PC-3 (cell line): ENCODE data around the gene UBL4A. TPM values are rescaled to one million over a fixed set of nuclear protein-coding genes. Genes with fewer than 3 reads are reported as not detected.

Source experiments
- ATAC-seq: fragments of 200-7000 bp; cut with Tn5 transposase; 2 replicates; pipeline ENCODE4 v1.9.1; 2020; ENCODE audit warnings: mild to moderate bottlenecking, moderate library complexity
- BruUV-seq: library from RNA; stranded (reverse); fragments of 400-500 nt; replicated peaks from 2 replicates; lab custom pipeline; 2021; lab: Mats Ljungman, UMichigan
- CTCF ChIA-PET: fragments of 300-600 bp; sonication (Branson Sonifier 250); formaldehyde crosslinking; loops from one replicate; lab custom pipeline; 2022; ENCODE audit warnings: antibody characterized with exemption; lab: Charles Lee
- POLR2A ChIA-PET: fragments of 300-600 bp; sonication (Branson Sonifier 250); formaldehyde crosslinking; loops from one replicate; lab custom pipeline; 2022; ENCODE audit warnings: antibody characterized with exemption; ENCODE audit not compliant: unreplicated experiment; lab: Charles Lee
- DNase-seq: peaks from one replicate; pipeline ENCODE4 v3.0.0-alpha.2; 2015
- H2AFZ ChIP-seq: fragments of 300-600 bp; sonication (generic); 2 replicates; pipeline ENCODE4 v1.6.0; 2016; ENCODE audit warnings: antibody characterized with exemption, low read length
- H3F3A ChIP-seq: fragments of 300-600 bp; sonication (generic); one replicate; pipeline ENCODE4 v1.6.0; 2017; ENCODE audit warnings: antibody characterized with exemption, low read length, control low read depth, mild to moderate bottlenecking; ENCODE audit not compliant: unreplicated experiment
- H3K27ac ChIP-seq: fragments of 300-600 bp; sonication (generic); 2 replicates; pipeline ENCODE4 v1.5.1; 2016; ENCODE audit warnings: mild to moderate bottlenecking, low read length
- H3K27me3 ChIP-seq: fragments of 300-600 bp; sonication (generic); 2 replicates; pipeline ENCODE4 v1.6.1; 2016; ENCODE audit warnings: low read length, mixed read lengths
- H3K36me3 ChIP-seq: fragments of 300-600 bp; sonication (generic); 2 replicates; pipeline ENCODE4 v1.6.1; 2016; ENCODE audit warnings: low read depth, mixed run types, low read length, mixed read lengths
- H3K4me1 ChIP-seq: fragments of 300-600 bp; sonication (generic); 2 replicates; pipeline ENCODE4 v1.5.1; 2016; ENCODE audit warnings: low read length; ENCODE audit not compliant: insufficient read depth
- H3K4me2 ChIP-seq: fragments of 300-600 bp; sonication (generic); 2 replicates; pipeline ENCODE4 v1.6.0; 2016; ENCODE audit warnings: low read length
- H3K4me3 ChIP-seq: fragments of 300-600 bp; sonication (generic); 2 replicates; pipeline ENCODE4 v1.5.1; 2016; ENCODE audit warnings: mild to moderate bottlenecking, low read length, mixed read lengths
- H3K79me2 ChIP-seq: fragments of 300-600 bp; sonication (generic); 2 replicates; pipeline ENCODE4 v1.6.1; 2017; ENCODE audit warnings: low read length, mixed read lengths
- H3K9ac ChIP-seq: fragments of 300-600 bp; sonication (generic); 2 replicates; pipeline ENCODE4 v1.6.0; 2016; ENCODE audit warnings: mild to moderate bottlenecking, low read length
- H3K9me2 ChIP-seq: fragments of 300-600 bp; sonication (generic); replicated peaks from 2 replicates; pipeline ENCODE4 v1.6.1; 2016; ENCODE audit warnings: mixed run types, low read length, mixed read lengths
- H3K9me3 ChIP-seq: fragments of 300-600 bp; sonication (generic); 2 replicates; pipeline ENCODE4 v1.6.1; 2016; ENCODE audit warnings: low read length, mixed read lengths
- H4K20me1 ChIP-seq: fragments of 300-600 bp; sonication (generic); 2 replicates; pipeline ENCODE4 v1.6.1; 2016; ENCODE audit warnings: low read length, mixed read lengths
- EZH2 ChIP-seq: fragments of 300-600 bp; sonication (generic); IDR thresholded peaks from one replicate; pipeline ENCODE4 v1.6.1; 2017; ENCODE audit warnings: antibody characterized with exemption, mild to moderate bottlenecking, low read length; ENCODE audit not compliant: unreplicated experiment
- EZH2phosphoT487 ChIP-seq: fragments of 300-600 bp; sonication (generic); IDR thresholded peaks from 2 replicates; pipeline ENCODE4 v1.6.1; 2018; ENCODE audit warnings: mild to moderate bottlenecking, antibody characterized with exemption, low read length, borderline replicate concordance
- intact Hi-C: fragments of 100-400 bp; cut with micrococcal nuclease; formaldehyde crosslinking; loops from 2 replicates; pipeline ENCODE4 v1.9.0; 2023
- total RNA-seq: library from RNA; depleted of rRNA; stranded (reverse); fragments of >200 nt; gene quantifications from 2 replicates; pipeline ENCODE4 v1.2.3, GENCODE V29; 2014
- TF ChIP-seq, protein P1 (sequence below): fragments of 300-600 bp; sonication (generic); conservative IDR thresholded peaks from 2 replicates; pipeline ENCODE4 v1.5.1; 2017; ENCODE audit warnings: antibody characterized with exemption, low read depth, mild to moderate bottlenecking, low read length

The UBL4A gene
- total RNA-seq, 1 experiment from 2014 or later: 92.3 TPM

DNA sequence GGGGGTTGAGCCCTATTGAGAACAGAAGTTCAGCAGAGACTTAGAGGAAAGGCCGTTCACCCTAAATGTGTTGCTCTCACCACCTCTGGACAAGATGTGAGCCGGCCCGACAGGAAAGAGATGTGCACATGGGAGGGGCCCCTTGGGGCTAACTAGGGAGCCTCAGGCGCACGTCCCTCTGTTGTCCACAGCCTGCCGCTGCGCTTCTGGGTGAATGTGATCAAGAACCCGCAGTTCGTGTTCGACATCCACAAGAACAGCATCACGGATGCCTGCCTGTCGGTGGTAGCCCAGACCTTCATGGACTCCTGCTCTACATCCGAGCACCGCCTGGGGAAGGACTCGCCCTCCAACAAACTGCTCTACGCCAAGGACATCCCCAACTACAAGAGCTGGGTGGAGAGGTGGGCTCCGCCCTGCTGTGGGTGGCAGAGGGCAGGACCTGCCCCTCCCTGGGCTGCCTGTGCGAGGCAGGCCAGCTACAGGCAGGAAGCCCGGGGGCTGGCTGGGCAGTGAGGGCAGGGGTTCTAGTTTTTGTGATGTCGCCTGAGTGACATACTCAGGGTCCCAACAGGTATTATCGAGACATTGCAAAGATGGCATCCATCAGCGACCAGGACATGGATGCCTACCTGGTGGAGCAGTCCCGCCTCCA, 15.4 kb downstream of the UBL4A start:
- intact Hi-C loops: no loop called here
- H3K9me3 ChIP-seq: no peaks in the 10 kb centered on the region
- TF ChIP-seq EZH2 (no peak), EZH2phosphoT487 (no peak)
- TF ChIP-seq, protein P1, sequence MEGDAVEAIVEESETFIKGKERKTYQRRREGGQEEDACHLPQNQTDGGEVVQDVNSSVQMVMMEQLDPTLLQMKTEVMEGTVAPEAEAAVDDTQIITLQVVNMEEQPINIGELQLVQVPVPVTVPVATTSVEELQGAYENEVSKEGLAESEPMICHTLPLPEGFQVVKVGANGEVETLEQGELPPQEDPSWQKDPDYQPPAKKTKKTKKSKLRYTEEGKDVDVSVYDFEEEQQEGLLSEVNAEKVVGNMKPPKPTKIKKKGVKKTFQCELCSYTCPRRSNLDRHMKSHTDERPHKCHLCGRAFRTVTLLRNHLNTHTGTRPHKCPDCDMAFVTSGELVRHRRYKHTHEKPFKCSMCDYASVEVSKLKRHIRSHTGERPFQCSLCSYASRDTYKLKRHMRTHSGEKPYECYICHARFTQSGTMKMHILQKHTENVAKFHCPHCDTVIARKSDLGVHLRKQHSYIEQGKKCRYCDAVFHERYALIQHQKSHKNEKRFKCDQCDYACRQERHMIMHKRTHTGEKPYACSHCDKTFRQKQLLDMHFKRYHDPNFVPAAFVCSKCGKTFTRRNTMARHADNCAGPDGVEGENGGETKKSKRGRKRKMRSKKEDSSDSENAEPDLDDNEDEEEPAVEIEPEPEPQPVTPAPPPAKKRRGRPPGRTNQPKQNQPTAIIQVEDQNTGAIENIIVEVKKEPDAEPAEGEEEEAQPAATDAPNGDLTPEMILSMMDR: no peak
- ChIA-PET POLR2A (no interaction called here), CTCF (no interaction called here)
- H4K20me1 ChIP-seq: no peaks in the 10 kb centered on the region
- no peak overlapping the region for H2AFZ ChIP-seq
- H3K79me2 ChIP-seq: no peaks in the 10 kb centered on the region
- no peaks in the 10 kb centered on the region; the same call in 1 of the 2 replicates for H3K36me3 ChIP-seq
- no peaks in the 10 kb centered on the region for H3F3A ChIP-seq
- BruUV-seq: no TSS peak
- no peak overlapping the region for H3K4me2 ChIP-seq
- no peaks in the 10 kb centered on the region for H3K27me3 ChIP-seq
- no peak overlapping the region for H3K27ac ChIP-seq
- no peak for ATAC-seq
- no peaks in the 10 kb centered on the region for H3K4me1 ChIP-seq
- H3K4me3 ChIP-seq: no peak overlapping the region
- no peaks in the 10 kb centered on the region for H3K9me2 ChIP-seq
- H3K9ac ChIP-seq: no peak overlapping the region
- no peak for DNase-seq

DNA sequence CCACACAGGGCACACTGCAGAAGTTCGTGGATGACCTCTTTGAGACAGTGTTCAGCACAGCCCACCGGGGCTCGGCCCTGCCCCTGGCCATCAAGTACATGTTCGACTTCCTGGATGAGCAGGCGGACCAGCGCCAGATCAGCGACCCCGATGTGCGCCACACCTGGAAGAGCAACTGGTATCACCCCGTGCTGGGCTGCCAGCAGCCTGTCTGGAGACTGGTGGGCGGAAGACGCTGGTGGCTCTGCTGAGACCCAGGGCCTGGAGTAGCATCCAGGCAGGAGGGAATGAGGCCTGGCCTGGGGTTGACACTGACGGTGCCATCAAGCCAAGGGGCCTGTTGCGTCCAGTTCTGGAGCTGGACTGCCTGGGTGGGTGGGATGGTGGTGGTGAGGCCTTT, 16.0 kb downstream of the UBL4A start:
- H3K27ac ChIP-seq: no peak overlapping the region
- BruUV-seq: no TSS peak
- intact Hi-C loops: no loop called here

DNA sequence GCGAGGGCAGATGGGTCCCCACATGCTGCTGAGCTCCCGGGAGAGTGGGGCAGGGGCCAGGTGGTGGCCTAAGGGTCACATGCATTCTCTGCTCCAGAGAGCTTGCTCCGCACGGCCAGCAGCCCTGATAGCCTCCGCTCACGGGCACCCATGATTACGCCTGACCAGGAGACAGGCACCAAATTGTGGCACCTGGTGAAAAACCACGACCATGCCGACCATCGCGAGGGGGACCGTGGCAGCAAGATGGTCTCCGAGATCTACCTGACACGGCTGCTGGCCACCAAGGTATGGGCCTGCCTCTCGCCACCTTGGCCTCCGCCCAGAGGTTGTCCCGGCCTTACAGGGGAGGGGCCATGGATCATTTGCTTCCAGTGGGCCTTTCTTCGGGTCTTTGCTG, 16.5 kb downstream of the UBL4A start:
- ATAC-seq: no peak
- H3K4me2 ChIP-seq: no peak overlapping the region
- no TSS peak for BruUV-seq
- no peak overlapping the region for H3K27ac ChIP-seq
- TF ChIP-seq, protein P1: no peak
- TF ChIP-seq EZH2phosphoT487: no peak
- TF ChIP-seq EZH2: no peak
- no peak overlapping the region for H2AFZ ChIP-seq
- CTCF ChIA-PET: no interaction called here
- POLR2A ChIA-PET: no interaction called here
- no peak for DNase-seq
- no peaks in the 10 kb centered on the region for H3K79me2 ChIP-seq
- intact Hi-C loops: no loop called here
- H3K27me3 ChIP-seq: no peaks in the 10 kb centered on the region
- H3K4me3 ChIP-seq: no peak overlapping the region
- no peak overlapping the region for H3K9ac ChIP-seq
- no peaks in the 10 kb centered on the region for H4K20me1 ChIP-seq
- no peaks in the 10 kb centered on the region for H3K9me3 ChIP-seq
- H3K4me1 ChIP-seq: no peaks in the 10 kb centered on the region
- H3K36me3 ChIP-seq: no peaks in the 10 kb centered on the region; the same call in 1 of the 2 replicates
- H3F3A ChIP-seq: no peaks in the 10 kb centered on the region
- no peaks in the 10 kb centered on the region for H3K9me2 ChIP-seq

More for the DNA sequence above, 16.0 kb downstream of the UBL4A start:
- POLR2A ChIA-PET: no interaction called here
- no peak for TF ChIP-seq EZH2
- Histone ChIP-seq H3F3A (no peaks in the 10 kb centered on the region), H3K9me3 (no peaks in the 10 kb centered on the region), H3K4me3 (no peak overlapping the region), H3K4me2 (no peak overlapping the region), H3K79me2 (no peaks in the 10 kb centered on the region), H3K9ac (no peak overlapping the region), H3K4me1 (no peaks in the 10 kb centered on the region), H2AFZ (no peak overlapping the region), H3K27me3 (no peaks in the 10 kb centered on the region), H3K9me2 (no peaks in the 10 kb centered on the region), H3K36me3 (no peaks in the 10 kb centered on the region; the same call in 1 of the 2 replicates), H4K20me1 (no peaks in the 10 kb centered on the region)
- DNase-seq (no peak), ATAC-seq (no peak)
- CTCF ChIA-PET: no interaction called here
